ENCODE results near the gene SEC14L5.
A peak's percentile ranks its signal among the peaks of the same experiment; 100 is the strongest.

Gene SEC14L5

GRCh38 chr16:4922721-4923342 is 35.3 kb upstream of the SEC14L5 start:
- peak; percentile 50 for TF ChIP-seq CTCF (IDR thresholded peaks at IDR 0.05; ENCODE audit: insufficient read depth, low read depth, low read length, missing control alignments)
- peak; percentile 77 for DNase-seq (ENCODE audit: low read depth)
- peak overlapping the region; percentile 19 for H3K4me3 ChIP-seq (ENCODE audit: low read length)

DNA sequence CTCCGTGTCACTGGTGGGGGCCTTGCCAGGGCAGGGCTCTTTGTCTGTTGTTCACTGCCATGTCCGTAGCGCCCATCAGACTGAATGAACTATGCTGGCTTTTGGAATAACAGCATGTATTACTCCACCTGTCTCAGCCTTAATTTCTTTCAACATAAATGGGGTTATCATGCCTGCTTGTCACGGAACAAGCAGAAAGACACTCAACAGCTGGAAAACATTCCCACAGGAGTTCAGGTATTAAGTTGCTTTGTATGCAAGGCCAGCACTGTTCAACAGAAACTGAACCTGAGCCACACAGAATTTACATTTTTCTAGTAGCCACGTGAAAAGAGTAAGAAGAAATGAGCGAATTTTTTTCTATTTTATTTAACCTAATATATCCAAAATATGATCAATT is 34.3 kb upstream of the SEC14L5 start:
- DNase-seq (ENCODE audit: low read depth) = no peak
- H3K4me3 ChIP-seq (ENCODE audit: low read length) = no peak overlapping the region
- TF ChIP-seq CTCF (IDR thresholded peaks at IDR 0.05; ENCODE audit: insufficient read depth, low read depth, low read length, missing control alignments) = no peak

GRCh38 chr16:4924593-4925292 is 33.4 kb upstream of the SEC14L5 start:
- TF ChIP-seq CTCF (IDR thresholded peaks at IDR 0.05; ENCODE audit: insufficient read depth, low read depth, low read length, missing control alignments) = no peak
- peak; percentile 57 for DNase-seq (ENCODE audit: low read depth)
- H3K4me3 ChIP-seq (ENCODE audit: low read length) = peak overlapping the region; percentile 7

DNA sequence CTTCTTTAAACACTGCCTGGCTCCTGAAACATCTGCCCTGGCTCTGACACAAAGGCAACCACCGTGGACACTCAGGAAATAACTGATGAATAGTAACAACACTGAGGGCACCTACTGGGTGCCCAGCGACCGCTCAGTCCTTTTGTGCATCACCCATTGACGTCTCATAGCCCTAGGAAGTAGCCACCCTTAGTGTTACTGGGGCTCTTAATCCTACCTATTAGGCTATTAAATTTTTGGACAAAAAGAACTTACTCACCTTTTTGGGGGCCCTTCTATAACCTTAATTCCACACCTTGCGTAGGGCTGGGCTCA is 32.9 kb upstream of the SEC14L5 start:
- no peak for DNase-seq (ENCODE audit: low read depth)
- no peak overlapping the region for H3K4me3 ChIP-seq (ENCODE audit: low read length)
- no peak for TF ChIP-seq CTCF (IDR thresholded peaks at IDR 0.05; ENCODE audit: insufficient read depth, low read depth, low read length, missing control alignments)

DNA sequence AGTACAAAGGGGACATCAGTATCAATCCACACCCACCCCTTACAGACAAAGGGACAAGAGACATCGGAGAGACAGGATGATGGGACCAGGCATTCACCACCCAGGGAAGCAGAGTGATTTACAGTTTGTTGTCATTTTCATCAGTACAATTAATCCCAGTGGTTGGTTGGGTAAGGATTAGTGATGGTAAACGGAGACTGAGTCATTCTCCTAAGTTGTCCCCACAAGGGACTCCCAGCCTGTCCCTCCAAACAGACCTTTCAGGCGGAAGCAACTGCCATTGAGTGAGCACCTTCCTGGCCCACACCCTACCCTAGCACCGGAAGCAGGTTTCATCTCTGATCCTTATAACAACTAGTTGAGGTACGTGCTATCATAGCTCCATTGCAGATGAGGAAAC is 32.3 kb upstream of the SEC14L5 start:
- no peak for DNase-seq (ENCODE audit: low read depth)
- no peak for TF ChIP-seq CTCF (IDR thresholded peaks at IDR 0.05; ENCODE audit: insufficient read depth, low read depth, low read length, missing control alignments)
- H3K4me3 ChIP-seq (ENCODE audit: low read length) = no peak overlapping the region

DNA sequence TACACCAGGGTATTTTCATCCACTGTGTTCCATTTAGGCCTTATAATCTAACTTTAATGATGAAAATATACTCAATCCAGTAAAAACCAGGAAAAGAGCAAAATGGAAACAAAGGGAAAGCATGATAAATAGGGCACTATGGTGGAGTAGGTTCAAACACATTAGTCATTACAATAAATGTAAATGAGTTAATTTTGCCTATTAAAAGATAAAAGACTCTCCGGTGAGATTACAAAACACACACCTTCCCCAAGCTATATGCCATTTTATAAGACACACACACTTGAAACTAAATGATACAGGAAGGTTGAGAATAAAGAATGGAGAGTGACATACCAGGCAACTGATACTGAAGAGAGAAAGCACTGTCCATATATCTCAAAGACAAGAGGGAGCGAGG is 31.2 kb upstream of the SEC14L5 start:
- no peak overlapping the region for H3K4me3 ChIP-seq (ENCODE audit: low read length)
- TF ChIP-seq CTCF (IDR thresholded peaks at IDR 0.05; ENCODE audit: insufficient read depth, low read depth, low read length, missing control alignments) = no peak
- no peak for DNase-seq (ENCODE audit: low read depth)

- TF ChIP-seq CTCF (IDR thresholded peaks at IDR 0.05; ENCODE audit: insufficient read depth, low read depth, low read length, missing control alignments) = no peak
- no peak for DNase-seq (ENCODE audit: low read depth)
These were observed 30.5 kb upstream of the SEC14L5 start for GRCh38 chr16:4927661-4928060.

More at GRCh38 chr16:4927661-4928060, 30.5 kb upstream of the SEC14L5 start:
- H3K4me3 ChIP-seq (ENCODE audit: low read length) = no peak overlapping the region
